BLaER1 treated with 17β-estradiol and CSF1 and Interleukin-3, amounts not matched to agents 10 nM and 100 nM (cell line): ENCODE measurements around the gene RHBDL3.

Experiments
- H3K27ac ChIP-seq, 11 experiments: shearing (Covaris generic); formaldehyde crosslinking; 2 replicates each; pipeline ENCODE4 v1.8.1; 2022
- H3K27me3 ChIP-seq, 11 experiments: shearing (Covaris generic); formaldehyde crosslinking; 2 replicates each; pipeline ENCODE4 v1.8.1; 2022
- H3K36me3 ChIP-seq, 11 experiments: shearing (Covaris generic); formaldehyde crosslinking; 2 replicates each; pipeline ENCODE4 v1.8.1; 2022
- H3K4me1 ChIP-seq, 10 experiments: shearing (Covaris generic); formaldehyde crosslinking; 2 replicates each; pipeline ENCODE4 v1.8.1; 2022
- H3K4me2 ChIP-seq, 11 experiments: shearing (Covaris generic); formaldehyde crosslinking; 2 replicates each; pipeline ENCODE4 v1.8.1; 2022
- H3K4me3 ChIP-seq, 10 experiments: shearing (Covaris generic); formaldehyde crosslinking; 2 replicates each; pipeline ENCODE4 v1.8.1; 2022
- H3K9ac ChIP-seq, 11 experiments: shearing (Covaris generic); formaldehyde crosslinking; 2 replicates each; pipeline ENCODE4 v1.8.1; 2022
- H3K9me3 ChIP-seq, 11 experiments: shearing (Covaris generic); formaldehyde crosslinking; replicated peaks in 1 of 11; 2 replicates each; pipeline ENCODE4 v1.8.1; 2022
- H4K20me1 ChIP-seq, 11 experiments: shearing (Covaris generic); formaldehyde crosslinking; 2 replicates each; pipeline ENCODE4 v1.8.1; 2022
- Cebpa-rat ChIP-seq, 11 experiments: shearing (Covaris generic); IDR thresholded peaks; 2 replicates each; pipeline ENCODE4 v1.8.1; 2022

RHBDL3 gene

DNA sequence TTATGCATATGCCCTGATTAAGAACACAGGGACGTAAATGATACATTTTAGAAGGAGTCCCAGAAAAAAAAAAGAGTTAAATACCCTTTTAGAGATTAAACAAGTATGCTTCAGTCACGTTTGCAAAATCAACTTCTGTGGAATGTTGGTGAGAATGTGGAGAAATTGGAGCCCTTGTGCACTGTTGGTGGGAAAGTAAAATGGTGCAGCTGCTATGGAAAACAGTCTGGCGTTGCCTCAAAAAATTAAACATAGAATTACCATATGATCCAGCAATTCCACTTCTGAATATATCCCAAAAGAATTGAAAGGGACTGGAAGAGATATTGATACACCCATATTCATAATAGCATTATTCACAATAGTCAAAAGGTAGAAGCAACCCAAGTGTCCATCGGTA lies 26.5 kb downstream of the RHBDL3 start:
- H3K27me3 ChIP-seq, result no peaks in the 10 kb centered on the region
- H3K9me3 ChIP-seq, result no peaks in the 10 kb centered on the region

DNA sequence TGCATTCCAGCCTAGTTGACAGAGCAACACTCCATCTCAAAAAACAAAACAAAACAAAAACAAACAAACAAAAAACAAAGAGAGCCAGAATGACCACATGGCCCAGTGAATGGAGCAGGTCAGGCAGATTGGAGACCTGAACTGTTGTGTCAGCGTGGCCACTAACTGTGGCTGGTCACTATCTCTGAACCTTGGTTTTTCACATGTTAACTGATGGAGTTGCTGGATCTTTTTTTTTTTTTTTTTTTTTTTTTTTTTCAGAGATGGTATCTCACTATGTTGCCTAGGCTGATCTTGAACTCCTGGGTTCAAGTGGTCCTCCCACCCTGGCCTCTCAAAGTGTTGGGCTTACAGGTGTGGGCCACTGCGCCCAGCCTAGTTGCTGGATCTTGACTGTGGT lies 31.8 kb downstream of the RHBDL3 start:
- no peak for TF ChIP-seq Cebpa-rat (IDR thresholded peaks at IDR 0.05)
- Histone ChIP-seq H4K20me1 (no peaks in the 10 kb centered on the region), H3K4me1 (peaks cover 8 to 28% (median 18%) of the 10 kb centered on the region in 10 experiments; a peak in 18 of 20 replicates), H3K9ac (no peak overlapping the region), H3K27ac (no peak overlapping the region), H3K27me3 (no peaks in the 10 kb centered on the region), H3K4me2 (no peak overlapping the region), H3K4me3 (no peak overlapping the region), H3K36me3 (no peaks in the 10 kb centered on the region), H3K9me3 (no peaks in the 10 kb centered on the region)

More for the DNA sequence above, 26.5 kb downstream of the RHBDL3 start:
- Histone ChIP-seq H4K20me1 (no peaks in the 10 kb centered on the region; a peak in 1 of 22 replicates), H3K27ac (no peak overlapping the region), H3K4me2 (peak overlapping the region in 8 of 11 experiments; percentile 39 to 76 (median 60); a peak in 12 of 22 replicates), H3K4me3 (no peak overlapping the region), H3K36me3 (no peaks in the 10 kb centered on the region), H3K9ac (no peak overlapping the region), H3K4me1 (peaks cover 28 to 67% (median 55%) of the 10 kb centered on the region in 10 experiments)
- TF ChIP-seq Cebpa-rat (IDR thresholded peaks at IDR 0.05), result no peak

DNA sequence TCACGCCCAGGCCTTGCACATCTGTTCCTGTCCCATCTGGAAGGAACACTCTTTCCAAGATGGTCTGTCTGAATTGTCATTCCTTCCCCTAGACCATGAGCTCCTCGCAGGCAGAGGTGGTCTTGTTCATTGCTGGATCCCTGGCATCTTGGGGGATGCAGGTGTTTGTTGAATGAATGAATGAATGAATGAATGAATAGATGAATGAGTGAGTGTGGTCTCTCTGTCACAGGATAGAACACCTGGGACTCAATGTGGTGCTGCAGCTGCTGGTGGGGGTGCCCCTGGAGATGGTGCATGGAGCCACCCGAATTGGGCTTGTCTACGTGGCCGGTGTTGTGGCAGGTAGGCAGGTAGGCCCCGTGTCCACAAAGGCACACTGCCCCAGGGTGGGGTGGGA lies 32.2 kb downstream of the RHBDL3 start:
- H3K4me2 ChIP-seq, result no peak overlapping the region

DNA sequence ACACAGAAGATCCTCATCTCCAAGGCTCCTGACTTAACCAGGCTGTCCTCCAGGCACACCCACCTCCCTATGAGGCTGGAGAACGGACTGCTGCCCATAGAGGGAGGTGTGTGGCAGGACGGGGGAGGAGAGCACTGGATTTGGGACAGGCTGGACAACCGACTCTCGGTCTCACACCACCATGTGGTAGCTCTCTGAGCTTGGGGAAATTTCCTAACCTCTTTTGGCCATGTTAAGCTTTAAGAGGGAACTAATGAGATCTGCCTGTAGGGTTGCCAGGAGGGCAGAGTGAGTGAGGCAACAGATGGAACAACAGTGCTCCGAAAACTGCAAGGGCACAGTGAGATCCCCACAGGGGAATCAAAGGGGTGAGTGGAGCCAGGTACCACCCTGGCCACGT lies 32.7 kb downstream of the RHBDL3 start:
- H3K9me3 ChIP-seq, result no peaks in the 10 kb centered on the region
- H3K27me3 ChIP-seq, result no peaks in the 10 kb centered on the region
- no peak overlapping the region for H3K9ac ChIP-seq
- peaks cover 0 to 19% (median 11%) of the 10 kb centered on the region in 10 experiments; a peak in 16 of 20 replicates for H3K4me1 ChIP-seq
- no peak for TF ChIP-seq Cebpa-rat (IDR thresholded peaks at IDR 0.05)
- H3K4me3 ChIP-seq, result no peak overlapping the region
- no peaks in the 10 kb centered on the region for H3K36me3 ChIP-seq
- peak overlapping the region in 6 of 11 experiments; percentile 11 to 48 (median 28); a peak in 4 of 22 replicates for H3K4me2 ChIP-seq
- H4K20me1 ChIP-seq, result no peaks in the 10 kb centered on the region
- H3K27ac ChIP-seq, result no peak overlapping the region

More for the DNA sequence above, 32.2 kb downstream of the RHBDL3 start:
- H3K4me1 ChIP-seq, result peaks cover 4 to 23% (median 14%) of the 10 kb centered on the region in 10 experiments; a peak in 18 of 20 replicates
- TF ChIP-seq Cebpa-rat (IDR thresholded peaks at IDR 0.05), result no peak
- H3K4me3 ChIP-seq, result no peak overlapping the region
- H3K27me3 ChIP-seq, result no peaks in the 10 kb centered on the region
- H3K9ac ChIP-seq, result no peak overlapping the region
- no peaks in the 10 kb centered on the region for H3K9me3 ChIP-seq
- H4K20me1 ChIP-seq, result no peaks in the 10 kb centered on the region
- H3K36me3 ChIP-seq, result no peaks in the 10 kb centered on the region
- no peak overlapping the region for H3K27ac ChIP-seq

DNA sequence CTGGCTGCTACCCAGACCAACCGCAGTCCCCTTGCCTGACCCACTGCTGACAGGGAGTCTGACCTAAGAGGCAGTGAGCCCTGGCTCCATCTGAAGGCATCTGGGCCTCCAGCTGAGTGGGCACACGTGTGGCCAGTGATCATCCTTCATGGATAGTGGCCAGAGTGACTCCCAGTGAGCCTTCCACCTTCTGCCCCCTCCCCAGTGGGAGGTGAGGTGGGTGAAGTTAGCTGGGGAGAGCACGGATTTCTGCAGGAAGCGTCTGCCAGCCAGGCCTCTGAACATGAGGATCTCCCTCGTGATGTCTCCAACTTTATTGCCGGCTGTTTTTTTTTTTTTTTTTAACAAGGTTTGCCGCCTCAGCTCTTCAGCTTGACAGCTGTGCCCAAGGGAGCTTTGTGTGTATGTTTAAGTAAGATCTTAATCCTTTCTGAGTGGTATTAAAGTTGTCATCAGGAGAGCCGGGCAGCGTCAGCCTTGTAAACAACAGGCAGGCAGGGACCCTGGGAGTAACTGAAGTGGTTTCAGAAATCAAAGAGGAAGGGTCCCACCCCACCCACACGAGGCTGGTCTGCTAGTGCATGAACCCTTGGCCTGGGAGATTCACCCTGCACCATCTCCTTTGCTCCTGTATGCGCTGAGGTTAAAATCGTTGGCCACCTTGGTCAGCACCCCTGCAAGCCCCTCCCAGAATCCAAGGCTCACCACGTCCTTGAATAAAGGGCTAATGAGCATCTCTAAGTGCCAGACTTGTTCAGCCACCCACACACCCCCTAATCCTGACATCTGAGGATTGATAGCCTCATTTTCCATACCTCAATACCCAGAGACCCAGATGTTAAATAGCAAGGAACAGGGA lies 33.3 kb downstream of the RHBDL3 start:
- Histone ChIP-seq H3K27ac (no peak overlapping the region), H3K4me2 (peak overlapping the region in 6 of 11 experiments; percentile 11 to 48 (median 28); a peak in 7 of 22 replicates), H3K9ac (peak overlapping the region in 1 of 11 experiments; percentile 11; a peak in 1 of 22 replicates)

DNA sequence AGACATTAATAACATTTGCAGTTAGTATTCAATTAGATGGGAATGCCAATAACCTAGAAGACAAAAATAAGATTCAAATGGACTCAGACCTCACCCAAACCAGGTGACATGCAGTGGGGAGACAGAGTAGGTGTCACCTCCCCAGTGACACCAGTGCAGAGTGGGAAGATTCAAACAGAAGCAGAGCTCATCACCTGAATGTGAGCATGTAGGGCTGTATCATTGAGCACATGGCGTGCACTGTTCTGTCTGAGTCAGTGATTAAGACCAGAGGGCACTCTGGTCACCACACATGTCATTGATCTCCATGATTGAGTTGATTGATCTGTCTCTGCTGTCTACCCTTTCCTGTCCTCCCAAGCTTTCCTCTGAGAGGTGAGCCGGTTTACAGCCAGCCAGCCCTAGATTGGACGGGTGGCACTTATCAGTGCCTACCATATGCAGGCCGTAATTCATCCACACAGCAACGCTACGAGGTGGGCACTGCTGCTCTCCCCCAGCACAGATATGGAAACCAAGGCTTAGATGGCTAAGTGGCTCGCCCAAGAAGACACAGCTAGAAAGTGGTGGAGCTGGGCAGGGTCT lies 34.0 kb downstream of the RHBDL3 start:
- no peaks in the 10 kb centered on the region for H3K36me3 ChIP-seq
- no peak overlapping the region for H3K4me3 ChIP-seq
- H4K20me1 ChIP-seq, result no peaks in the 10 kb centered on the region
- TF ChIP-seq Cebpa-rat (IDR thresholded peaks at IDR 0.05), result no peak
- H3K27me3 ChIP-seq, result no peaks in the 10 kb centered on the region
- H3K4me1 ChIP-seq, result peaks cover 0 to 27% (median 11%) of the 10 kb centered on the region in 10 experiments; a peak in 14 of 20 replicates
- H3K9ac ChIP-seq, result no peak overlapping the region
- no peaks in the 10 kb centered on the region for H3K9me3 ChIP-seq
- H3K27ac ChIP-seq, result no peak overlapping the region
- H3K4me2 ChIP-seq, result peak overlapping the region in 1 of 11 experiments; percentile 41; a peak in 1 of 22 replicates

More for the DNA sequence above, 33.3 kb downstream of the RHBDL3 start:
- Histone ChIP-seq H3K9me3 (no peaks in the 10 kb centered on the region), H3K36me3 (no peaks in the 10 kb centered on the region), H3K4me1 (peaks cover 0 to 20% (median 9%) of the 10 kb centered on the region in 10 experiments; a peak in 15 of 20 replicates), H3K4me3 (no peak overlapping the region), H3K27me3 (no peaks in the 10 kb centered on the region), H4K20me1 (no peaks in the 10 kb centered on the region)
- TF ChIP-seq Cebpa-rat (IDR thresholded peaks at IDR 0.05), result no peak

DNA sequence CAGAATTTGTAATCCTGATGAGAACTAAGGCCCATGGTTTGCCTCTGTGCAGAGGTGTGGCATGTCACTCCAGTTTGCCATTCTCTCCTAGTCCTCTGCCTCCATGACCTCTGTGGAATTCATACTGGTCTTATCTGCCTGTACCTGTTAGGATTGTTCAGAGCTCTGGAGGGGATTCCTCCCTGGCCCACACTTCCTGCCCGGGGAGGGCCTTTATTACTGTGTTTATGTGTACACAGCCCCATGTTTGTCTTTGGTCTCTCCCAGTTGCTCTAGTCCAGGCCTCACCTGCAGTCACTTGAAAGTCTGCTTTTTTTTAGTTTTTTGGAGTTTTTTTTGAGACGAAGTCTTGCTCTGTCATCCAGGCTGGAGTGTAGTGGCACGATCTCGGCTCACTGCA lies 36.4 kb downstream of the RHBDL3 start:
- H3K27me3 ChIP-seq, result no peaks in the 10 kb centered on the region
- H3K27ac ChIP-seq, result no peak overlapping the region
- peaks cover 0 to 31% (median 11%) of the 10 kb centered on the region in 10 experiments; a peak in 14 of 20 replicates for H3K4me1 ChIP-seq
- no peaks in the 10 kb centered on the region for H3K36me3 ChIP-seq
- no peak overlapping the region for H3K9ac ChIP-seq
- no peaks in the 10 kb centered on the region for H3K9me3 ChIP-seq
- no peak overlapping the region for H3K4me3 ChIP-seq
- TF ChIP-seq Cebpa-rat (IDR thresholded peaks at IDR 0.05), result no peak
- no peak overlapping the region for H3K4me2 ChIP-seq
- no peaks in the 10 kb centered on the region for H4K20me1 ChIP-seq

DNA sequence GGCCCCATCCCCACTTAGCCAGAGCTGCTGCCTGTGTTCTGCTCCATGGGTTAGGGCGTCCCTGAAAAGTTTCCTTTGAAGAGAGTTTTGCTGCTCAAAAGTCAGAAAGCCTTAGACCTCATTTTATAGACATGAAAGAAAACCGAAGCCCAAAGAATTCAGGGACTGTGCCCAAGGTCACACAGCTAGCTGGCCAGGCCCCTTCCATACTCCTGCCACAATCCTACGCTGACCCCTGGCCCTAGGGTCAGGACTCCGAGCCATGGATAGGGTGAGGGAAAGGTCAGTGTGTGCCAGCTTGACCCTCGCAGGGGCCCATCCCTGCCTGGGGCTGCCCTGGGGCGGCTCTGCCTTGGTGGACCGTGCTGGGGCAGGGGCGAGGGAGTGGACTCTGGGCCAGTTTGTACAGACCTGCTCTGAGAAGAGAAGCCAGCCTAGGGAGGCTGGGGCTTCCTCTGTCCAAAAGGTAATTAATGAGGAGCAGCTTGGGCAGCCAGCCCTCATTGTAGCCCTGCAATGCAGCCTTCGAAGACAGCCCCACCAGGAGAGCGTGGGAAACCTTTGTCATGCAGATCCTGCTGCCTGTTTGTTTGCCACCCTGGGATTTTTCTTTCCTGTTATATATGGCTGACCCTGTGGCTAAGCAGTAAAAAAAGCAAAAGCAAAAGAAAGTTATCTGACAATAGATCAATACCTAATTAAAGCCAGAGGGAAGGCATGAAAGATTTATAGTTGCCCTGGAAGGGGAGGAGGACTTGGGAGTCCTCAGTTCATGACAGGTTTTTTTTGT lies 37.4 kb downstream of the RHBDL3 start:
- H3K9ac ChIP-seq, result no peak overlapping the region

More for the DNA sequence above, 37.4 kb downstream of the RHBDL3 start:
- Histone ChIP-seq H4K20me1 (no peaks in the 10 kb centered on the region), H3K9me3 (no peaks in the 10 kb centered on the region), H3K36me3 (no peaks in the 10 kb centered on the region), H3K4me1 (peaks cover 5 to 39% (median 18%) of the 10 kb centered on the region in 10 experiments; a peak in 18 of 20 replicates), H3K27ac (no peak overlapping the region), H3K4me3 (no peak overlapping the region), H3K4me2 (peak overlapping the region in 3 of 11 experiments; percentile 0 to 12 (median 10); a peak in 1 of 22 replicates), H3K27me3 (no peaks in the 10 kb centered on the region)
- no peak for TF ChIP-seq Cebpa-rat (IDR thresholded peaks at IDR 0.05)
